ENCODE data around the gene MYOCOS. TPM values are rescaled to one million over a fixed set of nuclear protein-coding genes. Genes with fewer than 3 reads are reported as not detected.
A peak's percentile ranks its signal among the peaks of the same experiment; 100 is the strongest.
"Not testable (repeated sequence)": the region's sequence is repeated elsewhere in the genome, so short reads cannot be mapped to it uniquely, and the experiment has no call there.

Gene MYOCOS
- total RNA-seq, 1 donor from 2014 or later = not detected

GRCh38 chr1:171653796-171654195, 31.8 kb downstream of the MYOCOS start:
- peaks cover 6% of the 10 kb centered on the region for H3K27me3 Mint-ChIP-seq
- peaks cover 11% of the 10 kb centered on the region for H3K4me1 Mint-ChIP-seq (ENCODE audit: low read depth)
- no peaks in the 10 kb centered on the region for H3K36me3 Mint-ChIP-seq (ENCODE audit: insufficient read depth)
- H3K27ac Mint-ChIP-seq = no peak overlapping the region
- H3K4me3 Mint-ChIP-seq (ENCODE audit: low read depth) = no peak overlapping the region
- no peaks in the 10 kb centered on the region for H3K9me3 Mint-ChIP-seq (ENCODE audit: low read depth)
- TF ChIP-seq, protein P1, sequence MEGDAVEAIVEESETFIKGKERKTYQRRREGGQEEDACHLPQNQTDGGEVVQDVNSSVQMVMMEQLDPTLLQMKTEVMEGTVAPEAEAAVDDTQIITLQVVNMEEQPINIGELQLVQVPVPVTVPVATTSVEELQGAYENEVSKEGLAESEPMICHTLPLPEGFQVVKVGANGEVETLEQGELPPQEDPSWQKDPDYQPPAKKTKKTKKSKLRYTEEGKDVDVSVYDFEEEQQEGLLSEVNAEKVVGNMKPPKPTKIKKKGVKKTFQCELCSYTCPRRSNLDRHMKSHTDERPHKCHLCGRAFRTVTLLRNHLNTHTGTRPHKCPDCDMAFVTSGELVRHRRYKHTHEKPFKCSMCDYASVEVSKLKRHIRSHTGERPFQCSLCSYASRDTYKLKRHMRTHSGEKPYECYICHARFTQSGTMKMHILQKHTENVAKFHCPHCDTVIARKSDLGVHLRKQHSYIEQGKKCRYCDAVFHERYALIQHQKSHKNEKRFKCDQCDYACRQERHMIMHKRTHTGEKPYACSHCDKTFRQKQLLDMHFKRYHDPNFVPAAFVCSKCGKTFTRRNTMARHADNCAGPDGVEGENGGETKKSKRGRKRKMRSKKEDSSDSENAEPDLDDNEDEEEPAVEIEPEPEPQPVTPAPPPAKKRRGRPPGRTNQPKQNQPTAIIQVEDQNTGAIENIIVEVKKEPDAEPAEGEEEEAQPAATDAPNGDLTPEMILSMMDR (IDR thresholded peaks at IDR 0.05; ENCODE audit: unreplicated experiment) = no peak
- no peak for DNase-seq (ENCODE audit: low spot score, unreplicated experiment)

DNA sequence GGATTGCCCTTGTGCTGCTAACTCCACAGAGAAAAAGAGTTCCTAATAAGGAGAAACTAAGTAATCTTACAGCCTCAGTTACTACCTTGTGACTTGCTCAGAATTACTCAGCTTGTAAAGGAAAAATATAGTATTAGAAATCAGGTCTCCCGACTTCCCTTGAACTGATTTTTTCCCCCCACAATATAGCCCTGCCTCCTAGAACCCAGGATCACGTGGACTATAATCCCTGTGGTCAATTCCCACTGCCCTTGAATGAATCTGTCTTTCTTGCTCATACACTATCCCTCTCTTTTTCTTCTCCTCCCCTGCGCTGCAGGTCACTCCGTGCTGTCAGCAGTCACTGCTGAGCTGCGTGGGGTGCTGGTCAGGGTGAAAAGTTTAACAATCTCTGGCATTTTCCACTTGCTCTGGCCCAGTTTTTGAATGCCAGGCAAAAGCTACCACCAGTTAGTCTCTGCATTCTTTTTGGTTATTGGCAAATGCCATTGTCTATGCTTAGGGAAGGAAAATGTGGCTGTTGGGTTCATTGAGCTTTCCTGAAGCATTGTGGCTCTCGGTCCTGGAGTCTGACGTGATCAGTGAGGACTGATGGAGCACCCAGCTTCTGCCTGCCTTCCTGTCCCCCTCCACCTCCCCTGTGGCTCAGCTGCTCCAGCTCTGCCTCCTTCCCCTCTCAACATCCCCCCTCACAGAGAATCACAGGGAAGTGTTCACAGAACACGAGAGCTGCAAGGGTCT, 32.3 kb downstream of the MYOCOS start:
- Mint-ChIP-seq H3K27ac (no peak overlapping the region), H3K4me3 (ENCODE audit: low read depth) (no peak overlapping the region), H3K27me3 (peaks cover 6% of the 10 kb centered on the region), H3K9me3 (ENCODE audit: low read depth) (no peaks in the 10 kb centered on the region), H3K36me3 (ENCODE audit: insufficient read depth) (no peaks in the 10 kb centered on the region), H3K4me1 (ENCODE audit: low read depth) (peaks cover 11% of the 10 kb centered on the region)
- no peak for DNase-seq (ENCODE audit: low spot score, unreplicated experiment)
- TF ChIP-seq, protein P1 (IDR thresholded peaks at IDR 0.05; ENCODE audit: unreplicated experiment) = no peak

DNA sequence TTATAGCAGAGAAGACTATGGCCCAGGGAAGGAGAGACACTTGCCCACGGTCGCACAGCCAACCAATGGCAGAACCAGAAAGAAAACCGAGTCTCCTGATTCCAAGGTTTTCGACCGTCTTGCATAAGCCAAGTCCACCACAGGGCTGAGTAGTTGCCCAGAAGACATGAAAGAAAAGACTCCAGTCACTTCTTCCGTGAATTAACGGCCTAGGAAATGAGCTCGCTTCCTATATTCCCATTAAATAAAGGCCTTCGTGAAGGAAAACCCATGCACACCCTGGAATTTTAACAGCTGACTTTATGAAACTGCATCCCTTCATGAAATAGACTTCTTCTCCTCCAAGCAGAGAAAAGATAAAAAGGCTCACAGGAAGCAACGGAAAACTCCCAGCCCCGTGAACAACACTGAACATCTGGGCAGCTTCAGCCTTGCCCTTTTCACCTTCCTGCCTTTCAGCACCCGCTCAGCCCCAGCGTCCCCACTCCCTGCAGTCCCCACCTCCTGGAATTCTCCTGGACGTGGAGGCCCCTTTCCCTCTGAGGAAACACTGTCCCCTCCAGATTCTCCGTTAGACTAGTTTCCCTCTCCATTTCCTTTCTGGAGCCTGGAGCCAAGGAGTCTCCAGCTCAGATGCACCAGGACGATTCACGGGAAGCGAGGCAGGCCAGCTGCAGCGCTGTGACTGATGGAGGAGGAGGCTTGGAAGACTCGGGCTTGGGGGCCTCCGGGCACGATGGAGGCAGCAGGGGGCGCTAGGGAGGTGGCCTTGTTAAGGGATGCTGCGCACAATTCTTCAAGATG, 33.1 kb downstream of the MYOCOS start:
- H3K36me3 Mint-ChIP-seq (ENCODE audit: insufficient read depth) = no peaks in the 10 kb centered on the region

DNA sequence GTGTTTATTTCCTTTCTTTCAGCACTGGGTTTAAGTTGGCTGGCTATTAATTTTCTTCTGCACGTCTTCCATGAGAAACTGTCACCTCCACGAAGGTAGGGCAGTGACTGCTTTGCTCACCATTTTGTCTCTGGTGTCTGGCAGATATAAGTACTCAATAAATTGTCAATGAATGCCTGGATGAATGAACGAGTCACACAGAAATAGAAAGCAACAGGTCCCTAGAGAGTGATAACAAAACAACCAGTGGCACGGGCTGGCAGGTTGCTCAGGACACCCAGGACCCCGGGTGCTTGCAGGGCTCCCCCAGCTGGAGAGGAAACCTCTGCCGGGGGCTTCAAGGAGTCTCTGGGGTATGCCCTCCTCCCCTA, 33.7 kb downstream of the MYOCOS start:
- Mint-ChIP-seq H3K4me1 (ENCODE audit: low read depth) (peaks cover 13% of the 10 kb centered on the region), H3K27me3 (peaks cover 6% of the 10 kb centered on the region), H3K27ac (no peak overlapping the region), H3K36me3 (ENCODE audit: insufficient read depth) (no peaks in the 10 kb centered on the region), H3K9me3 (ENCODE audit: low read depth) (no peaks in the 10 kb centered on the region), H3K4me3 (ENCODE audit: low read depth) (no peak overlapping the region)
- DNase-seq (ENCODE audit: low spot score, unreplicated experiment) = no peak
- TF ChIP-seq, protein P1 (IDR thresholded peaks at IDR 0.05; ENCODE audit: unreplicated experiment) = no peak

More for the DNA sequence above, 33.1 kb downstream of the MYOCOS start:
- TF ChIP-seq, protein P1 (IDR thresholded peaks at IDR 0.05; ENCODE audit: unreplicated experiment) = peak; percentile 59
- H3K4me3 Mint-ChIP-seq (ENCODE audit: low read depth) = no peak overlapping the region
- no peaks in the 10 kb centered on the region for H3K9me3 Mint-ChIP-seq (ENCODE audit: low read depth)
- H3K27ac Mint-ChIP-seq = no peak overlapping the region
- H3K4me1 Mint-ChIP-seq (ENCODE audit: low read depth) = peaks cover 11% of the 10 kb centered on the region
- H3K27me3 Mint-ChIP-seq = peaks cover 6% of the 10 kb centered on the region
- DNase-seq (ENCODE audit: low spot score, unreplicated experiment) = no peak

GRCh38 chr1:171656206-171656605, 34.2 kb downstream of the MYOCOS start:
- H3K4me3 Mint-ChIP-seq (ENCODE audit: low read depth); H3K9me3 Mint-ChIP-seq (ENCODE audit: low read depth); H3K27me3 Mint-ChIP-seq; H3K27ac Mint-ChIP-seq; H3K36me3 Mint-ChIP-seq (ENCODE audit: insufficient read depth); DNase-seq (ENCODE audit: low spot score, unreplicated experiment): not testable (repeated sequence)
- H3K4me1 Mint-ChIP-seq (ENCODE audit: low read depth) = peaks cover 16% of the 10 kb centered on the region
